GM20000 (cell line): Measurements from ENCODE around the gene TNFRSF18.
A peak's percentile ranks its signal among the peaks of the same experiment; 100 is the strongest.

Experiments used
- DNase-seq: peaks from one replicate; pipeline ENCODE4 v3.0.0; 2012; ENCODE audit warnings: low spot score
- TF ChIP-seq, protein P1 (sequence below): IDR thresholded peaks from 2 replicates; pipeline ENCODE4 v1.5.1; 2012; ENCODE audit warnings: mild to moderate bottlenecking, control low read depth; ENCODE audit errors: extremely low read depth, missing control alignments

TNFRSF18 gene

DNA sequence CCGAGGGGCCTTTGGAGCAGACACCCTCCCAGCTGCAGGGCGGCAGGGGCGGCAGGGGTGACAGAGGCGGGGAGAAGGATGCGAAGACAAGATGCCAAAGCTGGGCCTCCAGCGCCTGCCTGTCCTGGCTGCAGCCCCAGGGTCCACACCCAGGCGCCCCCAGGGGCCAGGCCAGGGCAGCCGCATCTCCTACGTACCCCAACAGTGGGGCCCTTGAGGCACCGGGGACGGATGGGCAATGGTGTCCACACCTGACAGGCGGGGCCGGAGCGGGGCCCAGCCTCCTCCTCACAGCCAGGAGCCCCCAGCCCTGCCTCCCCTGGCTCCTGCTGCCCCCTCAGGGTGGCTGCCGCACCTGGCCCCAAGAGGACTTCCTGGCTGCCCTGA lies 32.8 kb upstream of the TNFRSF18 start:
- no peak for DNase-seq
- TF ChIP-seq, protein P1, sequence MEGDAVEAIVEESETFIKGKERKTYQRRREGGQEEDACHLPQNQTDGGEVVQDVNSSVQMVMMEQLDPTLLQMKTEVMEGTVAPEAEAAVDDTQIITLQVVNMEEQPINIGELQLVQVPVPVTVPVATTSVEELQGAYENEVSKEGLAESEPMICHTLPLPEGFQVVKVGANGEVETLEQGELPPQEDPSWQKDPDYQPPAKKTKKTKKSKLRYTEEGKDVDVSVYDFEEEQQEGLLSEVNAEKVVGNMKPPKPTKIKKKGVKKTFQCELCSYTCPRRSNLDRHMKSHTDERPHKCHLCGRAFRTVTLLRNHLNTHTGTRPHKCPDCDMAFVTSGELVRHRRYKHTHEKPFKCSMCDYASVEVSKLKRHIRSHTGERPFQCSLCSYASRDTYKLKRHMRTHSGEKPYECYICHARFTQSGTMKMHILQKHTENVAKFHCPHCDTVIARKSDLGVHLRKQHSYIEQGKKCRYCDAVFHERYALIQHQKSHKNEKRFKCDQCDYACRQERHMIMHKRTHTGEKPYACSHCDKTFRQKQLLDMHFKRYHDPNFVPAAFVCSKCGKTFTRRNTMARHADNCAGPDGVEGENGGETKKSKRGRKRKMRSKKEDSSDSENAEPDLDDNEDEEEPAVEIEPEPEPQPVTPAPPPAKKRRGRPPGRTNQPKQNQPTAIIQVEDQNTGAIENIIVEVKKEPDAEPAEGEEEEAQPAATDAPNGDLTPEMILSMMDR: no peak

DNA sequence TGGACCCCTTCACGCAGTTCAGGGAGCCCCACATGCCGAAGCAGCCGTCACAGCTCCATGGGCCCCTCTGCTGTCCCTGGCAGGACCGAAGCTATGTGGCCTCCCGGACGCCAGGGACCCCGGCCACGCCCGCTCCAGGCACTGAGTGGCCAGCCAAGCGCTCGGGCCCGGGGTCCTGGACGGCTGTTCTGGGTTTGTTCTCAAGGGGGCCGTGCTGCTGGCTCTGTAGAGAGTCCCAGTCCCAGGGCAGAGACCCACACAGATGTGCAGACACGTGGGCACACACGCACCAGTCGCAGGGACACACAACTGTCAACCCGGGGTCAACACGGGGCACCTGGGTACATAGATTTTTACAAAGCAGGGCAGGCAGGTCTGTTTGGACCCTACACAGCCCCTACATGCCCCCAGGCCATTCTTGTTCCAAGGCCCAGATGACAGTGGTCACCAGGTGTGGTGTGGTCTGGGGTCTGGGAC lies 32.3 kb upstream of the TNFRSF18 start:
- TF ChIP-seq, protein P1: no peak
- no peak for DNase-seq

DNA sequence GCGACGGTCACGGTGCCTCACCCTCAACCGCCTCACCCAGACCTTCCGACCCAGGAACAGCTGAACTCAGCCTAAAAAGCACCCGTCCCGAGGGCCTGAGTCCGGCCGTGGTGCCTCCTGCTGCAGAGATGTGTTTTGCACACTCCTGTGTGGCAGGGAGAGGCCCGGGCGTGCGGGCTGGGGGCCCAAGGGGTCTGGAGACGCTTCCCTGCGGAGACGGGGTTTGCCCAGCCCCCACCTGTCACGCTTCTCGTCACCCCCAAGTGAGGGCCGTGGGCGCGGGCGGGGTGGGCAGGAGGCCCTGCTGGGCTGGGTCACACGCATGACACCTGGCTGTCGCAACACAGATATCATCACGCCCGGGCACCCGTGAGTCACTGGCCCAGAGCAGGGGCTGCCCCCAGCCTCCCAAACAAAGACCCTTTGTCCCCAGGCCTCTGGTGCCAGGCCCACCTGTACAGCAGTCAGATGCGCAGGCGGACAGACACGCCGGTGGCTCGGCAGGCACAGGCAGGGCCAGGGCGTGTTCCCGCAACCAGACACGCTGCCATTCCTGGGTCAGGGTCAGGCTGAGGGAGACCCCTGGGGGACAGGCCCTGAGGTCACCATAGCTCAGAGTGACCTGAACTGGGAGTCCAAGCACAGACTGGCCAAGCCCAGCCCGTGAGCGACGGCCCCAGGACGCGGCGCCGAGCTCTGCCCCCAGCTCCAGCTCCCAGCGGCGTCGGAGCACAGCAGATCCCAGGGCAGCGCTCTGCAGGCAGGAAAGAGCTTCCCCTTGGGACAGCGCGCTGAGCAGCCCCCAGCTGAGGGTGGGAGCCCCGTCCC lies 31.7 kb upstream of the TNFRSF18 start:
- DNase-seq: peak; percentile 65
- TF ChIP-seq, protein P1: no peak

DNA sequence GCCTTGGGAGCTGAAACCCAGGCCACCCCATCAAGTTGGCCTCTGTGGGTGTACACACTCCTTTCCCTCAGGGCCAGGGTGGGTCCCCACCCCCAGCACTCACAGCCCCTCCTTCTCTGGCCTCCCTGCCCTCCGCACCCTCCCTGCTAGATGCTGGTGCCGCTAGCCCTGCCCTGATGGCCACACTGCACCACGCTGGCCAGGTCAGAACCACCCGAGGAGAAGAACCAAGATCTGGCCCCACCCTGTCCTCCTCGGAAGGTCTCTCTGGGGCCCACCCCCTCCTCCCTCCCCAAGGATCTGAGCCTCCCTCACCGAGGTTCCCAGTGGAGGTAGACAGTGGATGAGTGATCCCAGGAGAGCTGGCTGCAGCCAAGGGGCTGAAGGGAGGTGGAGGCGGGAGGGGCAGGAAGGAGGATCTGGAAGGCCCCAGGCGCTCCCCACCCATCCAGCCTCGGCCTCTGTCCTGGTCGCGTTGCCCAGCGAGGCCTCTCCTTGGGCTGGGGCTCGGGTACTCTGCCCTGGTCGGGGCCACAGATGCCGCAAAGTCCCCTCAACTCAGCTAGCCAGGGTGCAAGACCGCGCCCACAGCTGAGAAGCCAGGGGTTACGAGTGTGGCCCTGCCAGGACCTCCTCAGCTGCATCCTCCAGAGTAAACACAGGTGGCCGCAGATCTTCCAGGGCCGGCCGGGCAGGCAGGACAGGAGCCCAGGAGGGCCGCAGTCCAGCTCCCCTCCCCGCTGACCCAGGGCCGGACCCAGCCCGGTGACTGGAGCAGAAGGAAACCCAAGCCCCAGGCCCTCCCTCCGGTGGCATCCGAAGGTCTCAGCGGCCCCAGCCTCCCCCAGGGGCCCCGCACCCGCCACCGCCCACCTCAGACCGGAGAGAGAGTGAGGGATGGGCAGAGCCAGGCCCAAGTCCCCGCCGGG lies 30.8 kb upstream of the TNFRSF18 start:
- DNase-seq: no peak
- TF ChIP-seq, protein P1: no peak

DNA sequence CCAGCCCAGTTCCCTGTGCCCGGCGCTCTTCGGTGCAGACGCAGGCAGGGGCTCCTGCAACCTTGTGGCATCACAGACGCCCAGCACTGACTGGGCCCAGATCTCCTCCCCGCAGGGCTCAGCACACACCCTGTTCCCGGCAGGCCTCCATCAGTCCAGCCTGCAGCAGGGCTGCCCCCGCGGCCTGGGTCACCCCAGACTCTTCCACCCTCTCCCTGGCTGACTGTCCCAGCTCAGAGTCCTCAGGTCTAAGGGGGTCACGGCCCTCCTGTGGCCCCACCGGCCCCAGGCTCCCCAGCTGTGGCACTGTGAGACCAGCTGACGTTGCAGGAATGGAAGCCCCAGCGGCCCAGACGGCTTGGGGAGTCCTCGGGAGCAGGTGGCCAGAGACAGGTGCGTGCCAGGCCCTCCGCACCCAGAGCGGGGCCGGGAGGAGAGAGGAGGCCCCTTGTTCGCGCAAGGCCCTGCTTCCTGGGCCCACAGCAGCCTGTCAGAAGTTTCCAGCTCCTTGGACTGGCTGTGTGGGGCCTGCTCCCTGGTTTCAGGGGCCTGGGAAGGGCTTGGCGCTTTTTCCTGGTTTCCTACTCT lies 29.9 kb upstream of the TNFRSF18 start:
- TF ChIP-seq, protein P1: no peak
- no peak for DNase-seq

DNA sequence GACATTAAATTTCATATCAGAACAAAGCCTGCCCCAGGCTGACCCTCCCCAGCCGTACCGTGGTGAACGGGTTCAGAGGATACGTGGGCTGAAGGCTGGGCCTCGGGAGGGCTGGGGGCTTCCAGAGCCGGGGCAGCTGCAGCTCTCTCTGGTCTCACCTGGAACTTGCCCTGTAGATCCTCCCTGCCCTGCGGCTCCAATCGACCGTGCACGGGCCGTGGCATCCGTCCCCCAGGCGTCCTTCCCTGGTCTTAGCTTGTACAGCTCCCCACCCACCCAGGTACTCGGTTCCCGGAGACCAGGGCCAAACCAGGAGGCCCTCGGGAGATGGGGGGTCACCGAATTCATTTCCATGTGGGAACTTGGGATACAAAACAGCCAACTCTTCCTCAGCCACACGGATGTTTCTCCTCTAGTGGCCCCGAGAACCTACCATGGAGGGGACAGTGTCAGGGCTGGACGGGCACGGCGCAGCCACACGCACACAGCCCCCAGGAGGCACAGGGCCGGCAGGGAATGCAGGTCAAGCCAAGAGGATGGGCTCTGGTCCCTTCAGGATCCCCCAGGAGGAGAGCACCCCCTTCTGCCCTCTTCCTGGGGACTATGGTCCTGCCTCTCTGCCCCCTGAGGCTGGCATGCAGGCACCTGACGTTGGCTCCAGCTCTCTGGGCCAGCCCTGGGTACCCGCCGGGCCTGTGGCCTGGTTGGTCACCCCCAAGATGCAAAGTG lies 28.8 kb upstream of the TNFRSF18 start:
- no peak for DNase-seq
- TF ChIP-seq, protein P1: no peak
